AG20443 (cell line): Measurements from ENCODE around the gene ANKZF1.

ENCODE experiments used
- DNase-seq: peaks from one replicate; pipeline ENCODE4 v3.0.0; 2012; ENCODE audit warnings: low spot score, mixed read lengths

The ANKZF1 gene

GRCh38 chr2:219207884-219208740 lies 21.5 kb upstream of the ANKZF1 start:
- DNase-seq = peak; percentile 32

GRCh38 chr2:219209236-219210195 lies 20.1 kb upstream of the ANKZF1 start:
- no peak for DNase-seq

GRCh38 chr2:219210196-219210885 lies 19.3 kb upstream of the ANKZF1 start:
- no peak for DNase-seq

GRCh38 chr2:219210886-219211362 lies 18.7 kb upstream of the ANKZF1 start:
- DNase-seq = no peak

- DNase-seq = no peak
Observed at GRCh38 chr2:219213026-219213415, 16.6 kb upstream of the ANKZF1 start.

- DNase-seq = no peak
Observed at GRCh38 chr2:219213486-219214071, 16.0 kb upstream of the ANKZF1 start.

- no peak for DNase-seq
Observed at GRCh38 chr2:219214141-219214540, 15.5 kb upstream of the ANKZF1 start.

GRCh38 chr2:219214786-219215185 lies 14.8 kb upstream of the ANKZF1 start:
- no peak for DNase-seq

GRCh38 chr2:219215871-219216534 lies 13.6 kb upstream of the ANKZF1 start:
- no peak for DNase-seq

GRCh38 chr2:219216535-219216915 lies 13.1 kb upstream of the ANKZF1 start:
- DNase-seq = no peak

GRCh38 chr2:219218217-219218731 lies 11.3 kb upstream of the ANKZF1 start:
- peak; percentile 79 for DNase-seq

GRCh38 chr2:219218732-219219701 lies 10.6 kb upstream of the ANKZF1 start, which contains the start of gene ABCB6:
Gene ABCB6 (minus strand): TSS chr2:219218958. CDS start chr2:219218673, 285 bp downstream.
- peak; percentile 95 for DNase-seq

GRCh38 chr2:219219784-219220532 lies 9.6 kb upstream of the ANKZF1 start:
- no peak for DNase-seq

GRCh38 chr2:219220652-219221402 lies 8.8 kb upstream of the ANKZF1 start:
- no peak for DNase-seq

- no peak for DNase-seq
Observed at GRCh38 chr2:219221957-219222518, 7.6 kb upstream of the ANKZF1 start.

GRCh38 chr2:219223831-219224610 lies 5.6 kb upstream of the ANKZF1 start:
- DNase-seq = no peak

- DNase-seq = no peak
Observed at GRCh38 chr2:219225350-219225749, 4.3 kb upstream of the ANKZF1 start.
